Measurements from ENCODE around the gene GNB1.

GRCh38 chr1:1777583-1777899 is 113.3 kb downstream of the GNB1 start:
- TF ChIP-seq POLR2A (IDR thresholded peaks at IDR 0.05) (no peak), CTCF (IDR thresholded peaks at IDR 0.05) (no peak), POLR2AphosphoS5 (IDR thresholded peaks at IDR 0.05; ENCODE audit: insufficient read depth in 1 of 2, low read depth in 1 of 2) (peak; percentile 21 to 63)

Measured in vagina (tissue), 2 donors.